Measurements from ENCODE around the gene GNG3.

DNA sequence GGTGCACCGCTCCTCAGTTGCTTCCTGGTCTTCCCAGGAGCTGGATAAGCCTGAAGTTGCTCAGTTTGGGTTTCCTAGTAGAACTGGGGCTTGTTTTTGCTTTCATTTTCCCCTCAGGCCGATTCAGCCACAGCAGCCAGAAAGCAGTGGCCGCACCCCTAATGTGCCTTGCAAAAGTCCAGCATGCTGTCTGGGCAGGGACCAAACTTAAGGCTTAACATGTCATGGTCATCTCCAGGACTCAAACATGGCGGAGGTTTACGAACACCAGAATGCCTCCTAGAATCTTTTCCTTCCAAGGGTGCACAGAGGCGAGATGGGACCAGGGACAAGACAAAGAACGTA is 2.5 kb downstream of the GNG3 start:
- TF ChIP-seq, protein P1, sequence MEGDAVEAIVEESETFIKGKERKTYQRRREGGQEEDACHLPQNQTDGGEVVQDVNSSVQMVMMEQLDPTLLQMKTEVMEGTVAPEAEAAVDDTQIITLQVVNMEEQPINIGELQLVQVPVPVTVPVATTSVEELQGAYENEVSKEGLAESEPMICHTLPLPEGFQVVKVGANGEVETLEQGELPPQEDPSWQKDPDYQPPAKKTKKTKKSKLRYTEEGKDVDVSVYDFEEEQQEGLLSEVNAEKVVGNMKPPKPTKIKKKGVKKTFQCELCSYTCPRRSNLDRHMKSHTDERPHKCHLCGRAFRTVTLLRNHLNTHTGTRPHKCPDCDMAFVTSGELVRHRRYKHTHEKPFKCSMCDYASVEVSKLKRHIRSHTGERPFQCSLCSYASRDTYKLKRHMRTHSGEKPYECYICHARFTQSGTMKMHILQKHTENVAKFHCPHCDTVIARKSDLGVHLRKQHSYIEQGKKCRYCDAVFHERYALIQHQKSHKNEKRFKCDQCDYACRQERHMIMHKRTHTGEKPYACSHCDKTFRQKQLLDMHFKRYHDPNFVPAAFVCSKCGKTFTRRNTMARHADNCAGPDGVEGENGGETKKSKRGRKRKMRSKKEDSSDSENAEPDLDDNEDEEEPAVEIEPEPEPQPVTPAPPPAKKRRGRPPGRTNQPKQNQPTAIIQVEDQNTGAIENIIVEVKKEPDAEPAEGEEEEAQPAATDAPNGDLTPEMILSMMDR (IDR thresholded peaks at IDR 0.05; ENCODE audit: low read depth, low read length, poor library complexity, severe bottlenecking): no peak
- TF ChIP-seq EZH2phosphoT487 (IDR thresholded peaks at IDR 0.05; ENCODE audit: borderline replicate concordance, low read length): no peak

All from DOHH2 (cell line).